Measurements from ENCODE around the gene PRKCE.

Gene PRKCE

GRCh38 chr2:46181789-46182530 lies 530.5 kb downstream of the PRKCE start:
- Histone ChIP-seq H3K27ac (ENCODE audit: insufficient read depth, low read depth, low read length, poor library complexity, severe bottlenecking) (no peak overlapping the region), H3K9me3 (ENCODE audit: control insufficient read depth, low read length) (no peaks in the 10 kb centered on the region), H3K36me3 (ENCODE audit: control insufficient read depth, insufficient read depth, low read length) (no peaks in the 10 kb centered on the region), H3K4me1 (ENCODE audit: control insufficient read depth, insufficient read depth, low read length) (no peaks in the 10 kb centered on the region), H3K27me3 (ENCODE audit: control insufficient read depth, insufficient read depth, low read length, poor library complexity, severe bottlenecking) (no peaks in the 10 kb centered on the region), H3K4me3 (ENCODE audit: insufficient read depth, low read depth, low read length) (no peak overlapping the region)
- WGBS, 2 experiments: 93 to 94% methylated on average over 18 of the region's 18 CpGs

- Histone ChIP-seq H3K4me1 (ENCODE audit: control insufficient read depth, insufficient read depth, low read length) (no peaks in the 10 kb centered on the region), H3K4me3 (ENCODE audit: insufficient read depth, low read depth, low read length) (no peak overlapping the region), H3K27me3 (ENCODE audit: control insufficient read depth, insufficient read depth, low read length, poor library complexity, severe bottlenecking) (no peaks in the 10 kb centered on the region), H3K36me3 (ENCODE audit: control insufficient read depth, insufficient read depth, low read length) (no peaks in the 10 kb centered on the region), H3K27ac (ENCODE audit: insufficient read depth, low read depth, low read length, poor library complexity, severe bottlenecking) (no peak overlapping the region), H3K9me3 (ENCODE audit: control insufficient read depth, low read length) (no peaks in the 10 kb centered on the region)
- WGBS, 2 experiments: 83 to 85% methylated on average over 4 of the region's 4 CpGs
Observed at GRCh38 chr2:46183426-46183825, 532.0 kb downstream of the PRKCE start.

GRCh38 chr2:46184794-46185583 lies 533.5 kb downstream of the PRKCE start:
- Histone ChIP-seq H3K36me3 (ENCODE audit: control insufficient read depth, insufficient read depth, low read length) (no peaks in the 10 kb centered on the region), H3K4me3 (ENCODE audit: insufficient read depth, low read depth, low read length) (no peak overlapping the region), H3K9me3 (ENCODE audit: control insufficient read depth, low read length) (no peaks in the 10 kb centered on the region), H3K27ac (ENCODE audit: insufficient read depth, low read depth, low read length, poor library complexity, severe bottlenecking) (no peak overlapping the region), H3K4me1 (ENCODE audit: control insufficient read depth, insufficient read depth, low read length) (no peaks in the 10 kb centered on the region), H3K27me3 (ENCODE audit: control insufficient read depth, insufficient read depth, low read length, poor library complexity, severe bottlenecking) (no peaks in the 10 kb centered on the region)
- 89 to 90% methylated on average over 12 of the region's 12 CpGs for WGBS, 2 experiments

GRCh38 chr2:46187112-46187618 lies 535.7 kb downstream of the PRKCE start:
- 97 to 98% methylated on average over 6 of the region's 6 CpGs for WGBS, 2 experiments
- no peaks in the 10 kb centered on the region for H3K27me3 ChIP-seq (ENCODE audit: control insufficient read depth, insufficient read depth, low read length, poor library complexity, severe bottlenecking)
- H3K36me3 ChIP-seq (ENCODE audit: control insufficient read depth, insufficient read depth, low read length): no peaks in the 10 kb centered on the region
- no peak overlapping the region for H3K27ac ChIP-seq (ENCODE audit: insufficient read depth, low read depth, low read length, poor library complexity, severe bottlenecking)
- H3K4me3 ChIP-seq (ENCODE audit: insufficient read depth, low read depth, low read length): no peak overlapping the region
- no peaks in the 10 kb centered on the region for H3K4me1 ChIP-seq (ENCODE audit: control insufficient read depth, insufficient read depth, low read length)
- no peaks in the 10 kb centered on the region for H3K9me3 ChIP-seq (ENCODE audit: control insufficient read depth, low read length)

GRCh38 chr2:46188041-46188716 lies 536.7 kb downstream of the PRKCE start:
- no peaks in the 10 kb centered on the region for H3K4me1 ChIP-seq (ENCODE audit: control insufficient read depth, insufficient read depth, low read length)
- no peaks in the 10 kb centered on the region for H3K9me3 ChIP-seq (ENCODE audit: control insufficient read depth, low read length)
- H3K4me3 ChIP-seq (ENCODE audit: insufficient read depth, low read depth, low read length): no peak overlapping the region
- H3K36me3 ChIP-seq (ENCODE audit: control insufficient read depth, insufficient read depth, low read length): no peaks in the 10 kb centered on the region
- 93 to 95% methylated on average over 7 of the region's 7 CpGs for WGBS, 2 experiments
- H3K27me3 ChIP-seq (ENCODE audit: control insufficient read depth, insufficient read depth, low read length, poor library complexity, severe bottlenecking): no peaks in the 10 kb centered on the region
- no peak overlapping the region for H3K27ac ChIP-seq (ENCODE audit: insufficient read depth, low read depth, low read length, poor library complexity, severe bottlenecking)

GRCh38 chr2:46193356-46193755 lies 541.9 kb downstream of the PRKCE start:
- Histone ChIP-seq H3K4me3 (ENCODE audit: insufficient read depth, low read depth, low read length) (no peak overlapping the region), H3K27me3 (ENCODE audit: control insufficient read depth, insufficient read depth, low read length, poor library complexity, severe bottlenecking) (no peaks in the 10 kb centered on the region), H3K4me1 (ENCODE audit: control insufficient read depth, insufficient read depth, low read length) (no peaks in the 10 kb centered on the region), H3K27ac (ENCODE audit: insufficient read depth, low read depth, low read length, poor library complexity, severe bottlenecking) (no peak overlapping the region), H3K9me3 (ENCODE audit: control insufficient read depth, low read length) (no peaks in the 10 kb centered on the region), H3K36me3 (ENCODE audit: control insufficient read depth, insufficient read depth, low read length) (no peaks in the 10 kb centered on the region)
- 82 to 83% methylated on average over 4 of the region's 4 CpGs for WGBS, 2 experiments

GRCh38 chr2:46193855-46194254 lies 542.4 kb downstream of the PRKCE start:
- H3K9me3 ChIP-seq (ENCODE audit: control insufficient read depth, low read length): no peaks in the 10 kb centered on the region
- H3K27ac ChIP-seq (ENCODE audit: insufficient read depth, low read depth, low read length, poor library complexity, severe bottlenecking): no peak overlapping the region
- no peaks in the 10 kb centered on the region for H3K27me3 ChIP-seq (ENCODE audit: control insufficient read depth, insufficient read depth, low read length, poor library complexity, severe bottlenecking)
- 93 to 96% methylated on average over 3 of the region's 3 CpGs for WGBS, 2 experiments
- H3K4me1 ChIP-seq (ENCODE audit: control insufficient read depth, insufficient read depth, low read length): no peaks in the 10 kb centered on the region
- H3K4me3 ChIP-seq (ENCODE audit: insufficient read depth, low read depth, low read length): no peak overlapping the region
- no peaks in the 10 kb centered on the region for H3K36me3 ChIP-seq (ENCODE audit: control insufficient read depth, insufficient read depth, low read length)

GRCh38 chr2:46194856-46195255 lies 543.4 kb downstream of the PRKCE start:
- H3K27ac ChIP-seq (ENCODE audit: insufficient read depth, low read depth, low read length, poor library complexity, severe bottlenecking): no peak overlapping the region
- no peaks in the 10 kb centered on the region for H3K9me3 ChIP-seq (ENCODE audit: control insufficient read depth, low read length)
- no peaks in the 10 kb centered on the region for H3K36me3 ChIP-seq (ENCODE audit: control insufficient read depth, insufficient read depth, low read length)
- H3K27me3 ChIP-seq (ENCODE audit: control insufficient read depth, insufficient read depth, low read length, poor library complexity, severe bottlenecking): no peaks in the 10 kb centered on the region
- no peaks in the 10 kb centered on the region for H3K4me1 ChIP-seq (ENCODE audit: control insufficient read depth, insufficient read depth, low read length)
- no peak overlapping the region for H3K4me3 ChIP-seq (ENCODE audit: insufficient read depth, low read depth, low read length)
- WGBS, 2 experiments: 68 to 76% methylated on average over 2 of the region's 2 CpGs

- H3K4me3 ChIP-seq (ENCODE audit: insufficient read depth, low read depth, low read length): no peak overlapping the region
- no peaks in the 10 kb centered on the region for H3K27me3 ChIP-seq (ENCODE audit: control insufficient read depth, insufficient read depth, low read length, poor library complexity, severe bottlenecking)
- H3K36me3 ChIP-seq (ENCODE audit: control insufficient read depth, insufficient read depth, low read length): no peaks in the 10 kb centered on the region
- 91 to 94% methylated on average over 10 of the region's 10 CpGs for WGBS, 2 experiments
- H3K9me3 ChIP-seq (ENCODE audit: control insufficient read depth, low read length): no peaks in the 10 kb centered on the region
- no peaks in the 10 kb centered on the region for H3K4me1 ChIP-seq (ENCODE audit: control insufficient read depth, insufficient read depth, low read length)
- no peak overlapping the region for H3K27ac ChIP-seq (ENCODE audit: insufficient read depth, low read depth, low read length, poor library complexity, severe bottlenecking)
Observed at GRCh38 chr2:46195819-46196218, 544.3 kb downstream of the PRKCE start.

Data from ectodermal cell (in vitro differentiated cells).